Adrenal gland (tissue), 5 donors: ENCODE measurements around the gene UNC13D.

ENCODE experiments used
- POLR2A ChIP-seq, 2 donors: fragments of 450-650 bp; IDR thresholded peaks; one replicate each; pipeline ENCODE4 v1.6.1; 2017; ENCODE audit warnings: antibody characterized with exemption in 2 of 2, mild to moderate bottlenecking in 2 of 2, moderate library complexity in 1 of 2
- TF ChIP-seq, protein P1 (sequence below), 6 experiments: fragments of 450-650 bp in 4 of 6; fragments of 200-600 bp in 2 of 6; sonication (generic) in 1 of 6; IDR thresholded peaks; 1 replicate in 5 of 6; 2 replicates in 1 of 6; pipeline versions ENCODE4 v1.5.1 to v1.8.0; 2016 to 2021; ENCODE audit warnings: antibody characterized with exemption in 6 of 6, mild to moderate bottlenecking in 2 of 6, moderate library complexity in 1 of 6
- donor health status: DM: no; HTN: no; CAD: no.

DNA sequence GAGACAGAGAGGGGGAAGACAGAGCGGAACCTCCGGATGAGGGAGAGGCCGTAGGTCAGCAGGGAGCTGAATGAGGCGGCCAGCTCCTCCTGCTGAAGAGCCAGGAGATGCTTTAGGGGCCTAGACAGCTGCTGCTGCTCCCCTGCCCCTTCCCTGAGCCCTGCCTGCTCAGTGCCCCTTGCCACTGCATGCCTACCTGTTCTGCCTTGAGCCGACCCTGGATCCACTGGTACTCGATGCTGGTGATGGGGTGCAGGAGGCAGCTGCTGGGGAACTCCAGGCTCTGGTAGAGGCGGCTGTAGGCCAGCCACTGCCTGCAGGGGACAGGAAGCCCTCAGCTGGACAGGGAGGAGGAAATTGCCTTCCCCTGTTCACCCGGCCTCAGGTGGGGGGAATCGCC lies 7.6 kb downstream of the UNC13D start:
- TF ChIP-seq POLR2A (IDR thresholded peaks at IDR 0.05), result no peak
- TF ChIP-seq, protein P1, sequence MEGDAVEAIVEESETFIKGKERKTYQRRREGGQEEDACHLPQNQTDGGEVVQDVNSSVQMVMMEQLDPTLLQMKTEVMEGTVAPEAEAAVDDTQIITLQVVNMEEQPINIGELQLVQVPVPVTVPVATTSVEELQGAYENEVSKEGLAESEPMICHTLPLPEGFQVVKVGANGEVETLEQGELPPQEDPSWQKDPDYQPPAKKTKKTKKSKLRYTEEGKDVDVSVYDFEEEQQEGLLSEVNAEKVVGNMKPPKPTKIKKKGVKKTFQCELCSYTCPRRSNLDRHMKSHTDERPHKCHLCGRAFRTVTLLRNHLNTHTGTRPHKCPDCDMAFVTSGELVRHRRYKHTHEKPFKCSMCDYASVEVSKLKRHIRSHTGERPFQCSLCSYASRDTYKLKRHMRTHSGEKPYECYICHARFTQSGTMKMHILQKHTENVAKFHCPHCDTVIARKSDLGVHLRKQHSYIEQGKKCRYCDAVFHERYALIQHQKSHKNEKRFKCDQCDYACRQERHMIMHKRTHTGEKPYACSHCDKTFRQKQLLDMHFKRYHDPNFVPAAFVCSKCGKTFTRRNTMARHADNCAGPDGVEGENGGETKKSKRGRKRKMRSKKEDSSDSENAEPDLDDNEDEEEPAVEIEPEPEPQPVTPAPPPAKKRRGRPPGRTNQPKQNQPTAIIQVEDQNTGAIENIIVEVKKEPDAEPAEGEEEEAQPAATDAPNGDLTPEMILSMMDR (IDR thresholded peaks at IDR 0.05), result no peak
